ENCODE measurements around the gene RAB6A. TPM values are rescaled to one million over a fixed set of nuclear protein-coding genes. Genes with fewer than 3 reads are reported as not detected.
"Not testable (repeated sequence)": the region's sequence is repeated elsewhere in the genome, so short reads cannot be mapped to it uniquely, and the experiment has no call there.

The RAB6A gene
- total RNA-seq, 2 experiments from 2014 or later, result 36.7 to 41.2 TPM

- peaks cover 3% of the 10 kb centered on the region for H3K36me3 Mint-ChIP-seq (ENCODE audit: low read depth)
- peaks cover 32% of the 10 kb centered on the region for H3K4me1 Mint-ChIP-seq (ENCODE audit: low read depth)
- CTCF ChIA-PET, result interaction anchor here (0.6 to 1.2 kb wide), 2 partner anchors 10 to 116 kb away, joined by 3 read pairs; no protein-coding TSS in a partner anchor
- DNase-seq, result no peak
- no peak overlapping the region for H3K27ac Mint-ChIP-seq
- intact Hi-C loops (cut with micrococcal nuclease), result no loop called here
- H3K4me3 Mint-ChIP-seq, result no peak overlapping the region
- no peaks in the 10 kb centered on the region for H3K9me3 Mint-ChIP-seq
- no peaks in the 10 kb centered on the region for H3K27me3 Mint-ChIP-seq (ENCODE audit: low read depth)
Observed at GRCh38 chr11:73747762-73748161, 13.1 kb downstream of the RAB6A start.

DNA sequence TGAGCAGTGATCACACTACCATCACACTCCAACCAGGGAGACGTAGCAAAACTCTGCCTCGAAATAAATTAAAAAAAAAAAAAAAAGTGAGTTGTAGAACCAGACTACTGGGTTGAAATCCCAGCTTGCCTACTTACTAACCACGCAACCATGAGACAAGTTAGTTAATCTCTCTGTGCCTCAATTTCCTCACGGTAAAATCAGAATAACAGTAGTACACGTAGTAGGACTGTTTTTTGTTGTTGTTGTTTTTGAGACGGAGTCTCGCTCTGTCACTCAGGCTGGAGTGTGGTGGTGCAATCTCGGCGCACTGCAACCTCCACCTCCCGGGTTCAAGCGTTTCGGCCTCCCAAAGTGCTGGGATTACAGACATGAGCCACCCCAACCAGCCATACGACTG lies 14.2 kb downstream of the RAB6A start:
- DNase-seq, result no peak
- H3K27me3 Mint-ChIP-seq (ENCODE audit: low read depth), result no peaks in the 10 kb centered on the region
- no peaks in the 10 kb centered on the region for H3K9me3 Mint-ChIP-seq
- peaks cover 23% of the 10 kb centered on the region for H3K4me1 Mint-ChIP-seq (ENCODE audit: low read depth)
- H3K36me3 Mint-ChIP-seq (ENCODE audit: low read depth), result peaks cover 4% of the 10 kb centered on the region
- no peak overlapping the region for H3K27ac Mint-ChIP-seq
- CTCF ChIA-PET, result interaction anchor here (0.6 to 1.1 kb wide), 3 partner anchors 21 to 396 kb away, joined by 3 to 6 read pairs (median 4); no protein-coding TSS in a partner anchor
- no peak overlapping the region for H3K4me3 Mint-ChIP-seq
- intact Hi-C loops (cut with micrococcal nuclease), result no loop called here

DNA sequence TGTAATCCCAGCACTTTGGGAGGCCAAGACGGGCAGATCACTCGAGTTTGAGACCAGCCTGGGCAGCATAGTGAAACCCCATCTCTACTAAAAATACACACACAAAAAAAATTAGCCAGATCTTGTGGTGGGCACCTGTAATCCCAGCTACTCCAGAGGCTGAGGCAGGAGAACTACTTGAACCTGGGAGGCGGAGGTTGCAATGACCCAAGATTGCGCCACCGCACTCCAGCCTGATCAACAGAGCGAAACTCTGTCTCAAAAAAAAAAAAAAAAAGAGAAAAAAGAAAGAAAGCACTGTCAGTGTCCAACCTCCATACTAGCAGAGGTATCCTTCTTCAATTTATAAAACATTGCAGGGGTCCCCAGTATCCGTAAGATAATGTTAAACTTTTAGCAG lies 17.8 kb downstream of the RAB6A start:
- Mint-ChIP-seq H3K36me3 (ENCODE audit: low read depth) (peaks cover 6% of the 10 kb centered on the region), H3K27ac (no peak overlapping the region), H3K9me3 (no peaks in the 10 kb centered on the region), H3K27me3 (ENCODE audit: low read depth) (no peaks in the 10 kb centered on the region), H3K4me3 (no peak overlapping the region), H3K4me1 (ENCODE audit: low read depth) (peaks cover 10% of the 10 kb centered on the region)
- DNase-seq, result no peak
- CTCF ChIA-PET, result no interaction called here
- intact Hi-C loops (cut with micrococcal nuclease), result no loop called here

GRCh38 chr11:73735959-73736358 lies 24.9 kb downstream of the RAB6A start:
- H3K4me3 Mint-ChIP-seq; H3K27ac Mint-ChIP-seq; CTCF ChIA-PET; H3K36me3 Mint-ChIP-seq (ENCODE audit: low read depth); H3K27me3 Mint-ChIP-seq (ENCODE audit: low read depth); H3K9me3 Mint-ChIP-seq; DNase-seq; intact Hi-C loops (cut with micrococcal nuclease): not testable (repeated sequence)
- peaks cover 15% of the 10 kb centered on the region for H3K4me1 Mint-ChIP-seq (ENCODE audit: low read depth)

- Mint-ChIP-seq H3K27ac (no peak overlapping the region), H3K9me3 (no peaks in the 10 kb centered on the region), H3K36me3 (ENCODE audit: low read depth) (peaks cover 1% of the 10 kb centered on the region), H3K4me1 (ENCODE audit: low read depth) (peaks cover 14% of the 10 kb centered on the region), H3K27me3 (ENCODE audit: low read depth) (no peaks in the 10 kb centered on the region), H3K4me3 (no peak overlapping the region)
- no peak for DNase-seq
- intact Hi-C loops (cut with micrococcal nuclease), result no loop called here
- CTCF ChIA-PET, result no interaction called here
Observed at GRCh38 chr11:73734993-73735392, 25.9 kb downstream of the RAB6A start.

DNA sequence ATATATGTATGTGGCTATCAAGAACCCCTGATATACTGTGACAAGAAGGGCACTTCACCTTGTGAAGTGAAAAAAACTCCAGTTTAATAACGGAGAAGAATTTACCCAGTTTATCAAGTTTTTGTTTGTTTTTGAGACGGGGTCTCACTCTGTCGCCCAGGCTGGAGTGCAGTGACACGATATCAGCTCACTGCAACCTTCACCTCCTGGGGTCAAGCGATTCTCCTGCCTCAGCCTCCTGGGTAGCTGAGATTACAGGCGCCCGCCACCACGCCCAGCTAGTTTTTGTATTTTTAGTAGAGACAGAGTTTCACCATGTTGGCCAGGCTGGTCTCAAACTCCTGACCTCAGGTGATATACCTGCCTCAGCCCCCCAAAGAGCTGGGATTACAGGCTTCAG lies 26.9 kb downstream of the RAB6A start:
- intact Hi-C loops (cut with micrococcal nuclease), result not testable (repeated sequence)
- peaks cover 23% of the 10 kb centered on the region for H3K4me1 Mint-ChIP-seq (ENCODE audit: low read depth)

DNA sequence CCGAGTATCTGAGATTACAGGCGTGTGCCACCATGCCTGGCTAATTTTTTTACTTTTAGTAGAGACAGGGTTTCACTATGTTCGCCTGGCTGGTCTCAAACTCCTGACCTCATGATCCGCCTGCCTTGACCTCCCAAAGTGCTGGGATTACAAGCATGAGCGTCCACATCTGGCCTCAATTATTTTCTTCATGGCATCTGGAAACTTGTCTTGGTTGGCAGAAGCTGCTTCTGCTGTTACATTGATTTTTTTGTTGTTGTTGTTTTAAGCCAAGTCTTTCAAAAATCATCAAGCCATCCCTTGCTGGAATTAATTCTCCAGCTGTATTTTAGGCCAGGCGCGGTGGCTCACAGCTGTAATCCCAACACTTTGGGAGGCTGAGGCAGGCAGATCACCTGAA lies 27.9 kb downstream of the RAB6A start:
- DNase-seq; intact Hi-C loops (cut with micrococcal nuclease); H3K27ac Mint-ChIP-seq; H3K27me3 Mint-ChIP-seq (ENCODE audit: low read depth); CTCF ChIA-PET; H3K9me3 Mint-ChIP-seq; H3K4me3 Mint-ChIP-seq; H3K36me3 Mint-ChIP-seq (ENCODE audit: low read depth): not testable (repeated sequence)
- H3K4me1 Mint-ChIP-seq (ENCODE audit: low read depth), result peaks cover 31% of the 10 kb centered on the region

More for the DNA sequence above, 26.9 kb downstream of the RAB6A start:
- H3K27me3 Mint-ChIP-seq (ENCODE audit: low read depth); CTCF ChIA-PET; H3K27ac Mint-ChIP-seq; H3K9me3 Mint-ChIP-seq; DNase-seq; H3K36me3 Mint-ChIP-seq (ENCODE audit: low read depth); H3K4me3 Mint-ChIP-seq: not testable (repeated sequence)

DNA sequence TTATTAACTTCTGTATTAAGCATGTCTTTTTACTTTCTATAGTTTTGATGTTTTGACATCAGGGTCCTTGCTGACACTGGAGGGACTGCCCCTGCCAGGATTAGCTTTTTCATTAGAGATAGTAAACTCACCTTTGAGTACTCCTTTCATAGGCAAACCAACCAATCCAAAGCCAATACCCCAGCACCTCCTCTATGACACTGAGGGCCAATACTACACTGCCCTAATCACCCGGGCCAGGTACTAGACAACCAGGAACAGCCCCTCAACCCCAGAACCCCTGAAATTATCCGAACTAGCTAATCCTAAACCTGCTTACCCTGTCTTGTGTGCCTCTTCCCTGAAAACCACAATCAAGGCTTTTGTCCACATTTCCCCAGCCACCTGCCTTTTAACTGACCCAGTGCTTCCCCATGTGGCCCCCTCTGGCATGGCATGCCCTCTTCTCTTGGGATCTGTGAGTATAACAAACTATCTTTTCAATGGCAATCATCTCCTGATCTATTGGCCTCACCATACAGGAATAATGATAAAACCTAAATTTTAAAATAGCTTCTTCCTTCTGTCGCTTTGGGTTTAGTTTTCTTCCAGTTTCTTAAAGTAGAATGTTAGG lies 31.2 kb downstream of the RAB6A start:
- CTCF ChIA-PET, result interaction anchor here (0.6 to 1.1 kb wide), 4 partner anchors 15 to 431 kb away, joined by 3 to 5 read pairs (median 3); no protein-coding TSS in a partner anchor
- peaks cover 36% of the 10 kb centered on the region for H3K4me1 Mint-ChIP-seq (ENCODE audit: low read depth)
- no peaks in the 10 kb centered on the region for H3K27me3 Mint-ChIP-seq (ENCODE audit: low read depth)
- H3K36me3 Mint-ChIP-seq (ENCODE audit: low read depth), result peaks cover 19% of the 10 kb centered on the region
- no peaks in the 10 kb centered on the region for H3K9me3 Mint-ChIP-seq
- no peak overlapping the region for H3K4me3 Mint-ChIP-seq
- H3K27ac Mint-ChIP-seq, result no peak overlapping the region
- intact Hi-C loops (cut with micrococcal nuclease), result no loop called here
- peak; percentile 23 for DNase-seq

GRCh38 chr11:73728000-73728399 lies 32.9 kb downstream of the RAB6A start:
- DNase-seq, result no peak
- CTCF ChIA-PET, result no interaction called here
- Mint-ChIP-seq H3K36me3 (ENCODE audit: low read depth) (peaks cover 19% of the 10 kb centered on the region), H3K4me1 (ENCODE audit: low read depth) (peaks cover 32% of the 10 kb centered on the region), H3K4me3 (no peak overlapping the region), H3K9me3 (no peaks in the 10 kb centered on the region), H3K27me3 (ENCODE audit: low read depth) (no peaks in the 10 kb centered on the region), H3K27ac (no peak overlapping the region)
- intact Hi-C loops (cut with micrococcal nuclease), result no loop called here

GRCh38 chr11:73726825-73727224 lies 34.0 kb downstream of the RAB6A start:
- Mint-ChIP-seq H3K36me3 (ENCODE audit: low read depth) (peaks cover 19% of the 10 kb centered on the region), H3K27me3 (ENCODE audit: low read depth) (no peaks in the 10 kb centered on the region), H3K4me1 (ENCODE audit: low read depth) (peaks cover 32% of the 10 kb centered on the region), H3K4me3 (no peak overlapping the region), H3K9me3 (no peaks in the 10 kb centered on the region), H3K27ac (no peak overlapping the region)
- intact Hi-C loops (cut with micrococcal nuclease), result no loop called here
- no peak for DNase-seq
- CTCF ChIA-PET, result interaction anchor here (0.6 to 1.0 kb wide), 2 partner anchors 66 to 101 kb away, joined by 3 read pairs; no protein-coding TSS in a partner anchor

GRCh38 chr11:73717136-73717535 lies 43.7 kb downstream of the RAB6A start:
- Mint-ChIP-seq H3K4me3 (no peak overlapping the region), H3K4me1 (ENCODE audit: low read depth) (peaks cover 5% of the 10 kb centered on the region), H3K9me3 (no peaks in the 10 kb centered on the region), H3K27me3 (ENCODE audit: low read depth) (no peaks in the 10 kb centered on the region), H3K36me3 (ENCODE audit: low read depth) (peaks cover 17% of the 10 kb centered on the region), H3K27ac (no peak overlapping the region)
- intact Hi-C loops (cut with micrococcal nuclease), result no loop called here
- DNase-seq, result no peak
- CTCF ChIA-PET, result no interaction called here

DNA sequence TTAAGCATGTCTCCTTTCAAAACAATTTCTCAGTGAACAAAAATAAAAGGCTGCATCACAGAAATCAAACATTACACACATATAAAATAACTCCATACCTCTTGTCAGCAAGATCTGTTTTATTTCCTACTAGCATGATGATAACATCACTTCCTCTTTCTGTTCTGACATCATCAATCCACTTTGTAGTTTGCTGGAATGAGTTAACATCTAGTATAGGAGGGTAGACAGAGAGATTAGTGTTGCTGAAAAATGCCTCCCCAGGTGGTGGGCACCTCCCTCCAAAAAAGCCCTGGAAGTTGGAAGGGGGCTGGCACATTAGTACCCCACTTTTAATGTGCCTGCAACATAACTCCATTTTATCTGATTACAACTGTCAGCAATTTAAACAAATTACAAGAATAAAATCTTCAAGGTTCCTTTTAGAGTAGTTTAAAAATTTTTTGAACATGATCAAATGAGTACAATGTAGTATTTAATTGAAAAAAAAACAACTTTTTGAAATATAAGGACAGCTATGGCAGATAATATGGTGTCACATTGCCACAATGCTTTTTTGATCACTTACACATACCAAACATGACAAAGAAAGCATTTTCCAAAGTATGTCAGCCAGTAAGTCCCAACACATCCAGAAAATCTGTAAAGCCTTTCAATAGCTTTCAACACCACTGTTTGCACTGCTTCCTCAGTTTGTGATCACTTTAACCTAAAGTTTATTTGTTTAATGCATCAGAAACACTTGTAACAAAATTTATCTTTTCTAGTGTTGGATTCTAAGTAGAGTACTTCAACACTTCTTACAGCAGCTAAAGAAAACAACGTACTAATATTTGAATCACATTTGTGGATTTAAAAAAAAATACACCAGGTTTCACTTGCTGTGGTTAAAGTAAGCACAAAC lies 44.5 kb downstream of the RAB6A start:
- CTCF ChIA-PET, result no interaction called here
- H3K36me3 Mint-ChIP-seq (ENCODE audit: low read depth), result peaks cover 17% of the 10 kb centered on the region
- H3K27ac Mint-ChIP-seq, result no peak overlapping the region
- H3K27me3 Mint-ChIP-seq (ENCODE audit: low read depth), result no peaks in the 10 kb centered on the region
- no peak overlapping the region for H3K4me3 Mint-ChIP-seq
- DNase-seq, result no peak
- peaks cover 5% of the 10 kb centered on the region for H3K4me1 Mint-ChIP-seq (ENCODE audit: low read depth)
- H3K9me3 Mint-ChIP-seq, result no peaks in the 10 kb centered on the region
- intact Hi-C loops (cut with micrococcal nuclease), result no loop called here

Data from activated naive CD4-positive, alpha-beta T cell treated with anti-CD3 and anti-CD28 coated beads for 36 hours (primary cell).